HCT116 (cell line): ENCODE data around the gene NAA16.

ENCODE experiments used
- CBX3 ChIP-seq: IDR thresholded peaks from 2 replicates; pipeline ENCODE4 v1.6.1; 2012; ENCODE audit warnings: low read depth
- CEBPB ChIP-seq: IDR thresholded peaks from 2 replicates; pipeline ENCODE4 v1.6.1; 2012; ENCODE audit warnings: low read depth
- EZH2 ChIP-seq: fragments of 200-600 bp; sonication (generic); IDR thresholded peaks from 2 replicates; pipeline ENCODE4 v1.6.1; 2017; ENCODE audit warnings: antibody characterized with exemption, mixed run types
- FOSL1 ChIP-seq: IDR thresholded peaks from 2 replicates; pipeline ENCODE4 v1.6.1; 2012; ENCODE audit warnings: low read depth
- JUND ChIP-seq: IDR thresholded peaks from 2 replicates; pipeline ENCODE4 v1.6.1; 2012
- POLR2A ChIP-seq: IDR thresholded peaks from 2 replicates; pipeline ENCODE4 v1.7.0; 2011; ENCODE audit warnings: borderline replicate concordance; ENCODE audit not compliant: insufficient read depth, insufficient read length; ENCODE audit errors: extremely low read depth
- POLR2AphosphoS5 ChIP-seq: IDR thresholded peaks from 2 replicates; pipeline ENCODE4 v1.6.1; 2011; ENCODE audit warnings: mild to moderate bottlenecking, low read depth, low read length, moderate library complexity
- SIN3A ChIP-seq: IDR thresholded peaks from 2 replicates; pipeline ENCODE4 v1.6.1; 2012; ENCODE audit warnings: low read depth
- SRF ChIP-seq: IDR thresholded peaks from 2 replicates; pipeline ENCODE4 v1.6.1; 2012; ENCODE audit warnings: low read depth
- ZFX ChIP-seq: fragments of 450-650 bp; IDR thresholded peaks from 2 replicates; pipeline ENCODE4 v1.6.1; 2017
- TF ChIP-seq, protein P1 (sequence below), 3 experiments: fragments of 200-600 bp in 1 of 3; sonication (generic) in 1 of 3; IDR thresholded peaks in 2 of 3; conservative IDR thresholded peaks in 1 of 3; 2 replicates each; pipeline ENCODE4 v1.5.1; 2012 to 2017; ENCODE audit warnings: low read depth in 2 of 3, low read length in 2 of 3, antibody characterized with exemption in 1 of 3, borderline replicate concordance in 1 of 3, control low read depth in 1 of 3, mild to moderate bottlenecking in 1 of 3, mixed read lengths in 1 of 3, mixed run types in 1 of 3, moderate library complexity in 1 of 3; ENCODE audit not compliant: insufficient read depth in 1 of 3
- TF ChIP-seq, protein P2 (sequence below): IDR thresholded peaks from 2 replicates; pipeline ENCODE4 v1.6.1; 2012; ENCODE audit warnings: low read depth
- TF ChIP-seq, protein P3 (sequence below): IDR thresholded peaks from 2 replicates; pipeline ENCODE4 v1.6.1; 2011; ENCODE audit warnings: mild to moderate bottlenecking, low read length, moderate library complexity; ENCODE audit not compliant: insufficient replicate concordance; ENCODE audit errors: extremely low read depth
- TF ChIP-seq, protein P4 (sequence below): IDR thresholded peaks from 2 replicates; pipeline ENCODE4 v1.6.1; 2012

DNA sequence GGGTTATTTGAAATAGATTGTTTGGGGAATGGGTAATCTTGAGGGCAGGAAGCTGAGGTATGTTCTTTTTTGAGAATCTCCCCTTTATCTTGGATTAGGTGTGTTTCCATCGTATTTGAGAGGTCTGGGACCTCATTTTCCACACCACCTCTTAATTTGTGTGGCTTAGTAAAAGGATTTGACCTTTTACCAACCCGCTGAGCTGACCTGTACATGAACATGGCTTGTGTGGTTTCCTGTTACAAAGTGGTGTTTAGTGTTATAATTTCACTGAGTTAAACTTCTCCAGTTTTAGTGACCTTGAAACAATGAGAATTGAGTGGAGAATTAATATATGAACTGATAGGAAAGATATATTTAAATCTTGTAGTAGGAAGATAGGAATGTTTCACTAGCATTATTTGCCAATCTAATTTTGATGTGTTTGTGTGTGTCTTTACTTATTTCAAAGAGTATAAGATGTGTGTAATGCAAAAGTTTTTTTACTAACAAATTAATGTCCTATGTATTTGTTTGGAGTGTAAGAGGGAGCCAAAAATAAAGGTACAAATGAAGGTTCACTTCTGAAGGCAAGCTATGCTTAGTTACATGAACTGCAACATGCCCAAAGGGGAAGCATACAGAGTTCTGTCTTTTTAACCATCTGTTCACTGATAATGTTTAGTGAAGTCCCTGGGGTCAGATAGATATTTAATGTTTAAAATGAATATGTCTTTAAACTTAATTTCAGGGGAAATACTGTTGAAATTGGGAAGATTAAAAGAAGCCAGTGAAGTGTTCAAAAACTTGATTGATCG lies 17.1 kb downstream of the NAA16 start:
- TF ChIP-seq, protein P1, sequence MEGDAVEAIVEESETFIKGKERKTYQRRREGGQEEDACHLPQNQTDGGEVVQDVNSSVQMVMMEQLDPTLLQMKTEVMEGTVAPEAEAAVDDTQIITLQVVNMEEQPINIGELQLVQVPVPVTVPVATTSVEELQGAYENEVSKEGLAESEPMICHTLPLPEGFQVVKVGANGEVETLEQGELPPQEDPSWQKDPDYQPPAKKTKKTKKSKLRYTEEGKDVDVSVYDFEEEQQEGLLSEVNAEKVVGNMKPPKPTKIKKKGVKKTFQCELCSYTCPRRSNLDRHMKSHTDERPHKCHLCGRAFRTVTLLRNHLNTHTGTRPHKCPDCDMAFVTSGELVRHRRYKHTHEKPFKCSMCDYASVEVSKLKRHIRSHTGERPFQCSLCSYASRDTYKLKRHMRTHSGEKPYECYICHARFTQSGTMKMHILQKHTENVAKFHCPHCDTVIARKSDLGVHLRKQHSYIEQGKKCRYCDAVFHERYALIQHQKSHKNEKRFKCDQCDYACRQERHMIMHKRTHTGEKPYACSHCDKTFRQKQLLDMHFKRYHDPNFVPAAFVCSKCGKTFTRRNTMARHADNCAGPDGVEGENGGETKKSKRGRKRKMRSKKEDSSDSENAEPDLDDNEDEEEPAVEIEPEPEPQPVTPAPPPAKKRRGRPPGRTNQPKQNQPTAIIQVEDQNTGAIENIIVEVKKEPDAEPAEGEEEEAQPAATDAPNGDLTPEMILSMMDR (IDR thresholded peaks at IDR 0.05 in 2 of 3, conservative IDR thresholded peaks at IDR 0.05 in 1 of 3; ENCODE audit: borderline replicate concordance in 1 of 3, insufficient read depth in 1 of 3, low read depth in 2 of 3, low read length in 2 of 3) = no peak
- TF ChIP-seq FOSL1 (no peak), POLR2AphosphoS5 (no peak), JUND (no peak), EZH2 (no peak), POLR2A (no peak), SIN3A (no peak), CEBPB (no peak), ZFX (no peak), CBX3 (no peak), SRF (no peak)
- TF ChIP-seq, protein P2, sequence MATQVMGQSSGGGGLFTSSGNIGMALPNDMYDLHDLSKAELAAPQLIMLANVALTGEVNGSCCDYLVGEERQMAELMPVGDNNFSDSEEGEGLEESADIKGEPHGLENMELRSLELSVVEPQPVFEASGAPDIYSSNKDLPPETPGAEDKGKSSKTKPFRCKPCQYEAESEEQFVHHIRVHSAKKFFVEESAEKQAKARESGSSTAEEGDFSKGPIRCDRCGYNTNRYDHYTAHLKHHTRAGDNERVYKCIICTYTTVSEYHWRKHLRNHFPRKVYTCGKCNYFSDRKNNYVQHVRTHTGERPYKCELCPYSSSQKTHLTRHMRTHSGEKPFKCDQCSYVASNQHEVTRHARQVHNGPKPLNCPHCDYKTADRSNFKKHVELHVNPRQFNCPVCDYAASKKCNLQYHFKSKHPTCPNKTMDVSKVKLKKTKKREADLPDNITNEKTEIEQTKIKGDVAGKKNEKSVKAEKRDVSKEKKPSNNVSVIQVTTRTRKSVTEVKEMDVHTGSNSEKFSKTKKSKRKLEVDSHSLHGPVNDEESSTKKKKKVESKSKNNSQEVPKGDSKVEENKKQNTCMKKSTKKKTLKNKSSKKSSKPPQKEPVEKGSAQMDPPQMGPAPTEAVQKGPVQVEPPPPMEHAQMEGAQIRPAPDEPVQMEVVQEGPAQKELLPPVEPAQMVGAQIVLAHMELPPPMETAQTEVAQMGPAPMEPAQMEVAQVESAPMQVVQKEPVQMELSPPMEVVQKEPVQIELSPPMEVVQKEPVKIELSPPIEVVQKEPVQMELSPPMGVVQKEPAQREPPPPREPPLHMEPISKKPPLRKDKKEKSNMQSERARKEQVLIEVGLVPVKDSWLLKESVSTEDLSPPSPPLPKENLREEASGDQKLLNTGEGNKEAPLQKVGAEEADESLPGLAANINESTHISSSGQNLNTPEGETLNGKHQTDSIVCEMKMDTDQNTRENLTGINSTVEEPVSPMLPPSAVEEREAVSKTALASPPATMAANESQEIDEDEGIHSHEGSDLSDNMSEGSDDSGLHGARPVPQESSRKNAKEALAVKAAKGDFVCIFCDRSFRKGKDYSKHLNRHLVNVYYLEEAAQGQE = no peak
- TF ChIP-seq, protein P3, sequence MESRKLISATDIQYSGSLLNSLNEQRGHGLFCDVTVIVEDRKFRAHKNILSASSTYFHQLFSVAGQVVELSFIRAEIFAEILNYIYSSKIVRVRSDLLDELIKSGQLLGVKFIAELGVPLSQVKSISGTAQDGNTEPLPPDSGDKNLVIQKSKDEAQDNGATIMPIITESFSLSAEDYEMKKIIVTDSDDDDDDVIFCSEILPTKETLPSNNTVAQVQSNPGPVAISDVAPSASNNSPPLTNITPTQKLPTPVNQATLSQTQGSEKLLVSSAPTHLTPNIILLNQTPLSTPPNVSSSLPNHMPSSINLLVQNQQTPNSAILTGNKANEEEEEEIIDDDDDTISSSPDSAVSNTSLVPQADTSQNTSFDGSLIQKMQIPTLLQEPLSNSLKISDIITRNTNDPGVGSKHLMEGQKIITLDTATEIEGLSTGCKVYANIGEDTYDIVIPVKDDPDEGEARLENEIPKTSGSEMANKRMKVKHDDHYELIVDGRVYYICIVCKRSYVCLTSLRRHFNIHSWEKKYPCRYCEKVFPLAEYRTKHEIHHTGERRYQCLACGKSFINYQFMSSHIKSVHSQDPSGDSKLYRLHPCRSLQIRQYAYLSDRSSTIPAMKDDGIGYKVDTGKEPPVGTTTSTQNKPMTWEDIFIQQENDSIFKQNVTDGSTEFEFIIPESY = no peak
- TF ChIP-seq, protein P4, sequence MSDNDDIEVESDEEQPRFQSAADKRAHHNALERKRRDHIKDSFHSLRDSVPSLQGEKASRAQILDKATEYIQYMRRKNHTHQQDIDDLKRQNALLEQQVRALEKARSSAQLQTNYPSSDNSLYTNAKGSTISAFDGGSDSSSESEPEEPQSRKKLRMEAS = no peak
